ENCODE measurements around the gene RERE.

The RERE gene

DNA sequence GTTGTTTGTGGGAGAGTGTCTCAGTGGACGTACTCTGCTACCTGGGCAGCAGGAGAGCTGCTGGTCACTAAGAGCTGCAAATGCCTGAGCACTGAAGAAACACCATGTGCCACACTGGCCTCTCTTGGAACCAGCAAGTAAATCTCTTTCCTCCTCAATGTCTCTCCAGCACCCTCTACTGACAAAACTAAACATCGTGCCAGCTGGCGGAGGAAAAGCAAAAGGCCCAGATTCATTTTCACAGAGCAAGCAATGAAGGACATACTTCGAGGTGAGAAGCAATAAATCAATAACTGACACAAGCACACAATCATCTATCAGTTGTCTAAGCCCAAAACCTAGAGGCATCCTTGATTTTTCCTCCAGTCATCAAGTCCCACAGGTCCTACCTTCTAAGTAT, 78.1 kb downstream of the RERE start:
- TF ChIP-seq RAD21 (IDR thresholded peaks at IDR 0.05; ENCODE audit: low read depth) (peak; percentile 21; the same call in 1 of the 2 replicates), EGR1 (IDR thresholded peaks at IDR 0.05) (no peak), NFIC (IDR thresholded peaks at IDR 0.05) (no peak)
- TF ChIP-seq, protein P1, sequence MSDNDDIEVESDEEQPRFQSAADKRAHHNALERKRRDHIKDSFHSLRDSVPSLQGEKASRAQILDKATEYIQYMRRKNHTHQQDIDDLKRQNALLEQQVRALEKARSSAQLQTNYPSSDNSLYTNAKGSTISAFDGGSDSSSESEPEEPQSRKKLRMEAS (IDR thresholded peaks at IDR 0.05): no peak

DNA sequence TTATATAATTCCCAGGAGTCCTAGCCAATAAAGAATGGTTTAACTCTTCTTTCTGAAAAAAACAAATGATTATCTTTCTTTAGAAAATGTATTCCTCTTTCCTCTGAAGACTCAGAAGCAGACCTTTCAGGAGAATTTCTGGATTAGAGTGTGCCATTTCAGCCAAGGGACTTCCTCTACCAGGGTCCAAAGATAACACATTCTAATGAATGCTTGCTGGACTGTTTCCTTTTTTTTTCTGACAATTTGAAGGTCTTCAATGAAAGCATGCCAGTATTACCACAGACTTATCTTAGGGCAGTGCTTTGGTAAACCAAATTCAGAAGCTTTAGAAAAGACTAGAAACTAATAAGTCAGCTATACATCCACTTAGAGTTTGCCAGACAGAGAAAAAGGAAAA, 80.5 kb downstream of the RERE start:
- TF ChIP-seq YY1 (IDR thresholded peaks at IDR 0.05; ENCODE audit: low read depth): no peak
- TF ChIP-seq, protein P1 (IDR thresholded peaks at IDR 0.05): no peak
- no peak for TF ChIP-seq ZBTB7A (IDR thresholded peaks at IDR 0.05; ENCODE audit: low read depth)
- no peak for TF ChIP-seq TCF12 (IDR thresholded peaks at IDR 0.05; ENCODE audit: low read depth)
- TF ChIP-seq, protein P2, sequence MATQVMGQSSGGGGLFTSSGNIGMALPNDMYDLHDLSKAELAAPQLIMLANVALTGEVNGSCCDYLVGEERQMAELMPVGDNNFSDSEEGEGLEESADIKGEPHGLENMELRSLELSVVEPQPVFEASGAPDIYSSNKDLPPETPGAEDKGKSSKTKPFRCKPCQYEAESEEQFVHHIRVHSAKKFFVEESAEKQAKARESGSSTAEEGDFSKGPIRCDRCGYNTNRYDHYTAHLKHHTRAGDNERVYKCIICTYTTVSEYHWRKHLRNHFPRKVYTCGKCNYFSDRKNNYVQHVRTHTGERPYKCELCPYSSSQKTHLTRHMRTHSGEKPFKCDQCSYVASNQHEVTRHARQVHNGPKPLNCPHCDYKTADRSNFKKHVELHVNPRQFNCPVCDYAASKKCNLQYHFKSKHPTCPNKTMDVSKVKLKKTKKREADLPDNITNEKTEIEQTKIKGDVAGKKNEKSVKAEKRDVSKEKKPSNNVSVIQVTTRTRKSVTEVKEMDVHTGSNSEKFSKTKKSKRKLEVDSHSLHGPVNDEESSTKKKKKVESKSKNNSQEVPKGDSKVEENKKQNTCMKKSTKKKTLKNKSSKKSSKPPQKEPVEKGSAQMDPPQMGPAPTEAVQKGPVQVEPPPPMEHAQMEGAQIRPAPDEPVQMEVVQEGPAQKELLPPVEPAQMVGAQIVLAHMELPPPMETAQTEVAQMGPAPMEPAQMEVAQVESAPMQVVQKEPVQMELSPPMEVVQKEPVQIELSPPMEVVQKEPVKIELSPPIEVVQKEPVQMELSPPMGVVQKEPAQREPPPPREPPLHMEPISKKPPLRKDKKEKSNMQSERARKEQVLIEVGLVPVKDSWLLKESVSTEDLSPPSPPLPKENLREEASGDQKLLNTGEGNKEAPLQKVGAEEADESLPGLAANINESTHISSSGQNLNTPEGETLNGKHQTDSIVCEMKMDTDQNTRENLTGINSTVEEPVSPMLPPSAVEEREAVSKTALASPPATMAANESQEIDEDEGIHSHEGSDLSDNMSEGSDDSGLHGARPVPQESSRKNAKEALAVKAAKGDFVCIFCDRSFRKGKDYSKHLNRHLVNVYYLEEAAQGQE (IDR thresholded peaks at IDR 0.05; ENCODE audit: low read depth): no peak
- no peak for TF ChIP-seq EP300 (IDR thresholded peaks at IDR 0.05; ENCODE audit: borderline replicate concordance)
- no peak for TF ChIP-seq TEAD4 (IDR thresholded peaks at IDR 0.05)
- TF ChIP-seq CREB1 (IDR thresholded peaks at IDR 0.05; ENCODE audit: low read depth): no peak
- no peak for TF ChIP-seq RAD21 (IDR thresholded peaks at IDR 0.05; ENCODE audit: low read depth)
- no peak for TF ChIP-seq CEBPB (IDR thresholded peaks at IDR 0.05)
- TF ChIP-seq, protein P3, sequence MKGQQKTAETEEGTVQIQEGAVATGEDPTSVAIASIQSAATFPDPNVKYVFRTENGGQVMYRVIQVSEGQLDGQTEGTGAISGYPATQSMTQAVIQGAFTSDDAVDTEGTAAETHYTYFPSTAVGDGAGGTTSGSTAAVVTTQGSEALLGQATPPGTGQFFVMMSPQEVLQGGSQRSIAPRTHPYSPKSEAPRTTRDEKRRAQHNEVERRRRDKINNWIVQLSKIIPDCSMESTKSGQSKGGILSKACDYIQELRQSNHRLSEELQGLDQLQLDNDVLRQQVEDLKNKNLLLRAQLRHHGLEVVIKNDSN (IDR thresholded peaks at IDR 0.05): no peak
- TF ChIP-seq NFIC (IDR thresholded peaks at IDR 0.05): no peak
- TF ChIP-seq EGR1 (IDR thresholded peaks at IDR 0.05): no peak
- TF ChIP-seq TAF1 (IDR thresholded peaks at IDR 0.05; ENCODE audit: low read depth): no peak
- no peak for TF ChIP-seq FOXM1 (IDR thresholded peaks at IDR 0.05; ENCODE audit: borderline replicate concordance, low read depth)

DNA sequence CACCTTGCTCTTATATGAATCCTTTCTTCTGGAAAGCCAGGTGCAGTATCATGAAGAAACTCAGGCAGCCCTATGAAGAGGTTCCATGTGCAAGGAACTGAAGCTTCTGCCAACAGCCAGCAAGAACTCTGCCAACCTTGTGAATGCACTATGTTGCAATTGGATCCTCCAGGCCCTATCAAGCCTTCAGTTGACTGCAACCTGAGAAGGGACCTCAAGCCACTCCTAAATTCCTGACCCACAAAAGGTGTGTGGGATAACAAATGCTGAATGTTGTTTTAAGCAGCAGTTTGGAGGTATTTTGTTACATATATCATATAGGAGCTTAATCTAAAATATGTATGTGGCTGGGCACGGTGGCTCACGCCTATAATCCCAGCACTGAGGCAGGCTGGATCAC, 84.0 kb downstream of the RERE start:
- TF ChIP-seq YY1 (IDR thresholded peaks at IDR 0.05; ENCODE audit: low read depth): no peak
- peak; percentile 16; the same call in 1 of the 2 replicates for TF ChIP-seq RAD21 (IDR thresholded peaks at IDR 0.05; ENCODE audit: low read depth)
- TF ChIP-seq ZBTB7A (IDR thresholded peaks at IDR 0.05; ENCODE audit: low read depth): no peak
- TF ChIP-seq TEAD4 (IDR thresholded peaks at IDR 0.05): peak; percentile 83
- no peak for TF ChIP-seq EGR1 (IDR thresholded peaks at IDR 0.05)
- TF ChIP-seq, protein P1 (IDR thresholded peaks at IDR 0.05): peak; percentile 62
- peak; percentile 95 for TF ChIP-seq CEBPB (IDR thresholded peaks at IDR 0.05)
- TF ChIP-seq FOXM1 (IDR thresholded peaks at IDR 0.05; ENCODE audit: borderline replicate concordance, low read depth): no peak
- no peak for TF ChIP-seq CREB1 (IDR thresholded peaks at IDR 0.05; ENCODE audit: low read depth)
- TF ChIP-seq, protein P3 (IDR thresholded peaks at IDR 0.05): no peak; the same call in 1 of the 2 replicates
- TF ChIP-seq, protein P2 (IDR thresholded peaks at IDR 0.05; ENCODE audit: low read depth): no peak
- peak; percentile 71 for TF ChIP-seq TCF12 (IDR thresholded peaks at IDR 0.05; ENCODE audit: low read depth)
- TF ChIP-seq NFIC (IDR thresholded peaks at IDR 0.05): peak; percentile 69
- no peak for TF ChIP-seq TAF1 (IDR thresholded peaks at IDR 0.05; ENCODE audit: low read depth)
- peak; percentile 63; the same call in 1 of the 2 replicates for TF ChIP-seq EP300 (IDR thresholded peaks at IDR 0.05; ENCODE audit: borderline replicate concordance)

DNA sequence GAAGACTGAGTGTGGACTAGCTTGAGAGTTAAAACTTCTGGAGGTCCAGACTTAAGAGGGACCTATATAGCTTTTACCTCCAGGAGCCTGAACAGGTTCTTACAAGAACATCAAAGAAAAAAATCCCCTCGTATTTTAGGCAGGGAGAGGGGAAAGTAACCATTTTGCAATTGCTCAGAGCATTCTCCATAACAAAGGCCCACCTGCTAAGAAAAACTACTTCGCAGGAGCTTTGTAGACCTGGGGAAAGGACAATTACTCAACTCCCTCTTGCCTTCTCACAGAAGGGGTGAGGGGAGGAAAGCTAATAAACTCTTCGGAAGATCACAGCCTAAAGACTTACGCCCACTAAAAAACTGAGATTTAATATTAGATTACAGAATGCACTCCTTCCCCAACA, 86.3 kb downstream of the RERE start:
- TF ChIP-seq, protein P2 (IDR thresholded peaks at IDR 0.05; ENCODE audit: low read depth): no peak
- TF ChIP-seq RAD21 (IDR thresholded peaks at IDR 0.05; ENCODE audit: low read depth) (no peak), CREB1 (IDR thresholded peaks at IDR 0.05; ENCODE audit: low read depth) (no peak), TAF1 (IDR thresholded peaks at IDR 0.05; ENCODE audit: low read depth) (no peak), YY1 (IDR thresholded peaks at IDR 0.05; ENCODE audit: low read depth) (no peak), EP300 (IDR thresholded peaks at IDR 0.05; ENCODE audit: borderline replicate concordance) (no peak), ZBTB7A (IDR thresholded peaks at IDR 0.05; ENCODE audit: low read depth) (no peak), TEAD4 (IDR thresholded peaks at IDR 0.05) (no peak), CEBPB (IDR thresholded peaks at IDR 0.05) (no peak), EGR1 (IDR thresholded peaks at IDR 0.05) (no peak)
- TF ChIP-seq, protein P3 (IDR thresholded peaks at IDR 0.05): no peak
- TF ChIP-seq, protein P1 (IDR thresholded peaks at IDR 0.05): no peak

Data from Ishikawa (cell line).